Neural progenitor cell (in vitro differentiated cells): ENCODE results near the gene PRR18. TPM values are rescaled to one million over a fixed set of nuclear protein-coding genes. Genes with fewer than 3 reads are reported as not detected.

Source experiments
- DNase-seq: peaks from one replicate; pipeline ENCODE4 v3.0.0-alpha.2; 2016; ENCODE audit warnings: low spot score
- H2AFZ ChIP-seq: fragments of 200-600 bp; sonication (generic); replicated peaks from 2 replicates; pipeline ENCODE4 v1.6.1; 2016; ENCODE audit warnings: antibody characterized with exemption
- H3F3A ChIP-seq: fragments of 200-600 bp; sonication (generic); 2 replicates; pipeline ENCODE4 v1.6.1; 2016; ENCODE audit warnings: antibody characterized with exemption, low read depth
- H3K27ac ChIP-seq: fragments of 200-600 bp; sonication (generic); 2 replicates; pipeline ENCODE4 v1.5.1; 2016; ENCODE audit warnings: mild to moderate bottlenecking
- H3K27me3 ChIP-seq: fragments of 200-600 bp; sonication (generic); 2 replicates; pipeline ENCODE4 v1.6.1; 2016; ENCODE audit warnings: mild to moderate bottlenecking, moderate library complexity
- H3K36me3 ChIP-seq: fragments of 200-600 bp; sonication (generic); 2 replicates; pipeline ENCODE4 v1.5.1; 2016
- H3K4me1 ChIP-seq: fragments of 200-600 bp; sonication (generic); 2 replicates; pipeline ENCODE4 v1.6.1; 2016; ENCODE audit warnings: mixed run types
- H3K4me2 ChIP-seq: fragments of 200-600 bp; sonication (generic); 2 replicates; pipeline ENCODE4 v1.6.1; 2016
- H3K4me3 ChIP-seq: fragments of 200-600 bp; sonication (generic); 2 replicates; pipeline ENCODE4 v1.5.1; 2016
- H3K79me2 ChIP-seq: fragments of 200-600 bp; sonication (generic); 2 replicates; pipeline ENCODE4 v1.6.1; 2016; ENCODE audit warnings: low read depth
- H3K9ac ChIP-seq: fragments of 200-600 bp; sonication (generic); 2 replicates; pipeline ENCODE4 v1.6.1; 2016
- H3K9me3 ChIP-seq: fragments of 200-600 bp; sonication (generic); 2 replicates; pipeline ENCODE4 v1.5.1; 2016; ENCODE audit warnings: low read depth
- H4K20me1 ChIP-seq: fragments of 200-600 bp; sonication (generic); 2 replicates; pipeline ENCODE4 v1.6.1; 2016; ENCODE audit warnings: low read depth
- H3K27ac Mint-ChIP-seq: 3 replicates; pipeline ENCODE4 v1.8.0; 2021; ENCODE audit warnings: mixed read lengths
- H3K27me3 Mint-ChIP-seq: 2 replicates; pipeline ENCODE4 v1.8.0; 2022; ENCODE audit warnings: low read depth, mild to moderate bottlenecking, inconsistent platforms, moderate library complexity, mixed read lengths; ENCODE audit not compliant: insufficient read depth
- H3K36me3 Mint-ChIP-seq: 3 replicates; pipeline ENCODE4 v1.8.0; 2021; ENCODE audit warnings: mixed read lengths
- H3K4me1 Mint-ChIP-seq: 3 replicates; pipeline ENCODE4 v1.8.0; 2021; ENCODE audit warnings: mixed read lengths
- H3K4me3 Mint-ChIP-seq: 3 replicates; pipeline ENCODE4 v1.8.0; 2021; ENCODE audit warnings: mild to moderate bottlenecking, moderate library complexity, mixed read lengths
- H3K9me3 Mint-ChIP-seq: 3 replicates; pipeline ENCODE4 v1.8.0; 2020; ENCODE audit warnings: mixed read lengths
- CTCF ChIP-seq: fragments of 200-600 bp; sonication (generic); IDR thresholded peaks from 2 replicates; pipeline ENCODE4 v1.5.1; 2017; ENCODE audit warnings: antibody characterized with exemption, mild to moderate bottlenecking
- EZH2 ChIP-seq: fragments of 200-600 bp; sonication (generic); IDR thresholded peaks from 2 replicates; pipeline ENCODE4 v1.6.1; 2017; ENCODE audit warnings: antibody characterized with exemption, mild to moderate bottlenecking, moderate library complexity
- EZH2phosphoT487 ChIP-seq: fragments of 200-600 bp; sonication (generic); IDR thresholded peaks from 2 replicates; pipeline ENCODE4 v1.6.1; 2017; ENCODE audit warnings: antibody characterized with exemption
- total RNA-seq: library from RNA; depleted of rRNA; stranded (reverse); fragments of >200 nt; gene quantifications from 2 replicates; pipeline ENCODE4 v1.2.3, GENCODE V29; 2015; ENCODE audit warnings: low replicate concordance

The PRR18 gene
- total RNA-seq, 1 donor from 2014 or later: 0.13 TPM

GRCh38 chr6:166271376-166271765 is 36.8 kb downstream of the PRR18 start:
- Histone ChIP-seq H3K9me3 (no peaks in the 10 kb centered on the region), H2AFZ (no peak overlapping the region), H3K79me2 (no peaks in the 10 kb centered on the region), H3K4me2 (no peak overlapping the region), H3K27me3 (peaks cover 37% of the 10 kb centered on the region), H3K9ac (no peak overlapping the region), H3K27ac (no peak overlapping the region), H3K36me3 (no peaks in the 10 kb centered on the region), H3K4me3 (no peak overlapping the region), H4K20me1 (no peaks in the 10 kb centered on the region), H3F3A (no peaks in the 10 kb centered on the region), H3K4me1 (no peaks in the 10 kb centered on the region)
- Mint-ChIP-seq H3K4me1 (peaks cover 9% of the 10 kb centered on the region), H3K27ac (no peak overlapping the region), H3K4me3 (no peak overlapping the region), H3K36me3 (no peaks in the 10 kb centered on the region), H3K27me3 (peaks cover 3% of the 10 kb centered on the region), H3K9me3 (no peaks in the 10 kb centered on the region)
- no peak for DNase-seq
- TF ChIP-seq EZH2 (no peak), EZH2phosphoT487 (no peak), CTCF (no peak)

- Histone ChIP-seq H3K27ac (no peak overlapping the region), H3K4me1 (no peaks in the 10 kb centered on the region), H3K36me3 (no peaks in the 10 kb centered on the region), H3F3A (no peaks in the 10 kb centered on the region), H2AFZ (no peak overlapping the region), H3K4me3 (no peak overlapping the region), H3K9ac (no peak overlapping the region), H3K4me2 (no peak overlapping the region), H3K79me2 (no peaks in the 10 kb centered on the region), H4K20me1 (no peaks in the 10 kb centered on the region), H3K27me3 (peaks cover 32% of the 10 kb centered on the region), H3K9me3 (no peaks in the 10 kb centered on the region)
- Mint-ChIP-seq H3K36me3 (no peaks in the 10 kb centered on the region), H3K4me1 (peaks cover 4% of the 10 kb centered on the region), H3K9me3 (no peaks in the 10 kb centered on the region), H3K27ac (no peak overlapping the region), H3K27me3 (peaks cover 3% of the 10 kb centered on the region), H3K4me3 (no peak overlapping the region)
- TF ChIP-seq EZH2 (no peak), EZH2phosphoT487 (no peak), CTCF (no peak)
- no peak for DNase-seq
Observed at GRCh38 chr6:166270706-166271375, 37.4 kb downstream of the PRR18 start.

- no peak overlapping the region for H2AFZ ChIP-seq
Observed at GRCh38 chr6:166269301-166270039, 38.7 kb downstream of the PRR18 start.

More at GRCh38 chr6:166269301-166270039, 38.7 kb downstream of the PRR18 start:
- Histone ChIP-seq H3K4me1 (no peaks in the 10 kb centered on the region), H3F3A (no peaks in the 10 kb centered on the region), H3K36me3 (no peaks in the 10 kb centered on the region), H3K27ac (no peak overlapping the region), H3K27me3 (peaks cover 31% of the 10 kb centered on the region), H3K4me2 (no peak overlapping the region), H3K79me2 (no peaks in the 10 kb centered on the region), H3K9ac (no peak overlapping the region), H3K4me3 (no peak overlapping the region), H3K9me3 (no peaks in the 10 kb centered on the region), H4K20me1 (no peaks in the 10 kb centered on the region)
- no peak for TF ChIP-seq CTCF
- TF ChIP-seq EZH2phosphoT487: no peak
- TF ChIP-seq EZH2: no peak
- Mint-ChIP-seq H3K9me3 (no peaks in the 10 kb centered on the region), H3K27ac (no peak overlapping the region), H3K27me3 (peaks cover 3% of the 10 kb centered on the region), H3K4me3 (no peak overlapping the region), H3K36me3 (no peaks in the 10 kb centered on the region), H3K4me1 (no peaks in the 10 kb centered on the region)
- no peak for DNase-seq
